HG02623 (cell line): Measurements from ENCODE around the gene KRT79.

ENCODE experiments used
- ATAC-seq: cut with Tn5 transposase; IDR thresholded peaks from one replicate; pipeline ENCODE4 v1.9.1; 2021; ENCODE audit warnings: moderate library complexity; ENCODE audit not compliant: unreplicated experiment

KRT79 gene

DNA sequence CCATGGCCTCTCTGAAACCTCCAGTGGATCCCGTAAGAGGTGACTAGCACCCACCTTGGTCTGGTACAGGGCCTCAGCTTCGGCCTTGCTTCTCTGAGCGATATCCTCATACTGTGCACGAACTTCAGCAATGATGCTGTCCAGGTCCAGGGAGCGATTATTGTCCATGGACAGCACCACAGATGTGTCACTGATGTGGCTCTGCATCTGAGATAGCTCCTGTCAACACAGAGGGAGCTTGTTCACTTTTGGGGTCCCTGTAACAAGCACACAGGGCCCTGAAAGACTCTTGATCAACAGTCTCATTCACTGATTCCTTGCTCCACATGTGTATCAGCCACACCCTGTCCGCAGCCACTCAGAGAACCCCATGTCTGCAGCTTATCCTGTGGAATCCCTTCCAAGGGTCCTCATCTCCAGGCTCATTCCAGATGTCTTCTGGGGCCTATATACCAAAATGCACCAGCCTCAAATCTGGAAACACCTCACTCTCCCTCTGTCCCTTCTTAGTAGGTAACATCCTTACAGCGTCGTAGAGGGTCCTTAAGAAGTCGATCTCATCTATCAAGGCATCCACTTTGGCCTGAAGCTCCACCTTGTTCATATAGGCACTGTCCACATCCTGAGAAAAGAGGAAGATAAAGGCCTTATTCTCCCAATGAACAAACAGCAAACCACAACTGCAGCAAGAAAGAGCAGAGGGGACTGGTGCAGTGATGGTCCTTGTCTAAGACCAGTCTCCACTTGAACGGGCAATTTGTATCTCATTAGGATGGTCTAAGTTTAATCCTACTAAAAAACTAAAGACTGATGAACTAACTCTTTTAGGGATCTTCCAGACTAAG is 41.7 kb downstream of the KRT79 start:
- ATAC-seq, result no peak

DNA sequence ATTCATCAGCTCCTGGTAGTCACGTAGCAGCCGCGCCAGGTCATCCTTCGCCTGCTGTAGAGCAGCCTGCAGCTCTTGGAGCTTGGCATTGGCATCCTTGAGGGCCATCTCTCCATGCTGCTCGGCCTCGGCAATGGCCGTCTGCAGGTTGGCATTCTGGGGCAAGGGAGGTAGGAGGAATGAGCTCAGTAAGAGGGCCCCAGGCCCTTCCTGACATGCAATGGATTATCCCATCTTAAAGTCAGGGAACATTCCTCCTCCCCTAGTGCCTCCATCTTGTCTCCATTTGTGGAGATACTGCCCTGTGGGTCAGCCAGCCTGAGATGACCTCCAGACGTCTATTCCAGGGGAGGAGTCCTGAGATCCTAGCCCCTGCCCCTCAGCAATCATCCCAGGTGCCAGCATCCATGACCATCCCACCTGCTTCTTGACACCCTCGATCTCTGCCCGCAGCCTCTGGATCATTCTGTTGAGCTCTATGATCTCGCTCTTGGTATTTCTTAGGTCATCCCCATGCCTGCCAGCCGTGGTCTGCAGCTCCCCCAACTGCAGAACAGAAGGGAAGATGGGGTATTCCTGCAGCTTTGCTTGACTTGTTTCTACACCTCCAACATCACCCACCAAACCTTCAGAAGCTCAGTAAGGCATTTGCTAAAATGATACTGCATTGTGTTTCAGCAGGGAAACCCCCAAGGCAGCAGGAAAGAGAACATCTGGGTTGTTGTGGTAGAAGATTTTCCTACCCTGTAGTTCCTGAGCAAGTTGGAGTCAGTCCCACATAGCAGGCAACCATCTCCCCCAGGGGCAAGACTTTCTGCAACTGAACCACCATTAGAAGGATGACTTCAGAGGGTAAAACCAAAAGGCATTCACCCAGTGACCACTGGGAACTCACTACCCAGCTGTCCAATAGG is 42.6 kb downstream of the KRT79 start:
- ATAC-seq, result no peak

DNA sequence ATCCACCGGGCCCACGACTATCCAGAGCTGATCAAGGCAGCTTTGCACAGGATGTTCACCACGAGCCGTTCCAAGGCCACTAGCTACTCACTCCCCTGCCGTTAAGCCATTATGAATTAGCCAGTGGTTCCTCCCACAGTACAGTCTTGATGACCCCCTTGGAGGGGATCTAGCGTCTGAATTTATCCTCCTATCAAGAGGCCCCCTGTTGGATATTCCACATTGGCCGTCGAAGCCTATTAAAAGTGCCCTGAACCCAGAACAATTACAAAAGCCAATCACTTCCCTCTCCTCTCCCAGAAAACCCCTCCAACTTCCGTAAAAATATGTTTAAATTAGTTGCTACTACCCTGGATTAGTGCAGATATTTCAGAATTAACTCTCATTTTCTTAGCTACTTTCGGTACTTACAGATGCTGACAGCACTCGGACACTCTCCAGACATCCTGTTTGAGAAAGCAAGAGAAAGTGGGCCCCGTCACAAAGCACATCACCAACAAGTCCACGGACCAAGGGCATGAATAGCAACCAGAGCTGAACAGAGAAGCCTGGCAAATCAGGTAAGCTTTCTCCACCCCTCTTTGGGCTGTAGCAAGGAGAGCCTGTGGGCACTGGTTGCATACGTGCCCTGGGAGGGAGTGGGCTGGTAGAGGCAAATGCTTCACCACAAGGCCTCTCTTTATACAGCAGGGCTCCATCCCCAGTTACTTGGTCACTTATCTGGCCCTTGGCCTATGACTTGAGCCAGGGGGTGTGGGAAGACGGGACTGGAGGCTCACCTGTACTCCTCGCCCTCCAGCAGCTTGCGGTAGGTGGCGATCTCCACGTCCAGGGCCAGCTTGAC is 43.5 kb downstream of the KRT79 start:
- ATAC-seq, result no peak

DNA sequence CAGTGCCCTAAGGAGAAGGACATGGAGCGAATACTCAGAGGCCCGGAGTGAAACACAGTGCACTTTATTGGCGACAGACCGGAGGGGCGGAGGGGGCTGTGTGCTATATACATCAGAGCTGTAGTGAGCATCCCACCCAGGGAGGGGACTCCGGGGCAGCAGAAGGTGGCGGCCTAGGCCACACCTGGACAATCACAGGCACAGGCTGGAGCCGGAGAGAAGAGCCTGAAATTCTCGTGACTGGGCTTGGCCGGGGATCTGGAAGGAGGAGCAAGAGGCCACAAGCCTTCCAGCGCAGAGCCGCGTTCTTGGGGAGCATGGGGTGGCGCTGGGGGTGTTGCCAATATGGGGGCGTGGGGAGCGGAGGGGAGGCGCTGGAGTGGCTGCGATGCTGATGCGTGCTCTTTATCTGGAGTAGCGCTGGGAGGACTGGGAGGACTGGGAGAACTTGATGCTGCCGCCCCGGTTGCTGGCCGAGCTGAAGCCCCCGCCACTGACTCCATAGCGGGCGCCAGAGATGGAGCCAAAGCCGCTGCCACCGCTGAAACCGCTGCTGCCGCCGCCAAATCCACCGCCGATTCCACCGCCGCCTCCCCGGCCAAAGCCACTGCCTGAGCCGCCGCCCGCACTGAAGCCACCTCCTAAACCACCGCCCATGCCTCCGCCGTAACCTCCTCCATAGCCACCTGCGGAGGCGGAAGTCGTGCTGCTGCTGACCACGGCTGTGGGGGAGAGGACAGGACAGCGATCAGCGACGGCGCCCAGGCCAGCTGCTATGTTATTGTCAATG is 44.3 kb downstream of the KRT79 start:
- ATAC-seq, result no peak

DNA sequence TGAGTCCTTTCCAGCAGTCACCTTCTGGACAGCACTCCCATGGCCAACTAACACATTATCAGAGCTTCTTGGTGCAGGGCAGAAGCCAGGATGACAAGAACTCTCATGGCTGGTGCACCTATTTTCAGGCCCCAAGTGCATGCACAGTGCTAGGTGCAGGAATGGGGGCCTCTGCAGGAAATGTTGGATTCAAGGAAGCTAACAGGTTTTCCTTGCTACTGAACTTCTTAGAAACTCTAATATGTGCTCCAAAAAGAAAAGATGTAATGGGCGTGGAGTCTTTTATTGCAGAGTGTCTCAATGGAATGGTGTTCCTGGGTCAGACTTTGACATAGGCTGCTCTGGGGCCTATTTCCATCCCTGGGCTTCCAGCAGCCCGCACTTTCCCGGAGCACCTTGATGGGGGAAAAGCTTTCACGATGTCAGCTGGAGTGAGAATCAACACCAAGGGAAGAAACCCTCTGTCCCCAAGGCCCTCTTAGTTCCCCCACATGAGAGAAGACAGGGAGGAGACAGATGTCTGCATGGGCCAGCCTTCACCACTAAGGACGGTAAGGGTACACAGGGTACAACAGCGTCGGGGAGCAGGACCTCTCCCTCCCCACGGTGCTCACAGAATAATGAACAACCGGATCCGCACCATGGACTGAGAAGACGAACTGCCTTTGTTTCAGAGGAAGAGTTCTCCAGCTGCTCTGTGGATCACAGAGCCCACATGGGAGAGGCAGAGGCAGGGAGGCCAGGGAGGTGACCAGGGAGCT is 45.1 kb downstream of the KRT79 start:
- no peak for ATAC-seq

DNA sequence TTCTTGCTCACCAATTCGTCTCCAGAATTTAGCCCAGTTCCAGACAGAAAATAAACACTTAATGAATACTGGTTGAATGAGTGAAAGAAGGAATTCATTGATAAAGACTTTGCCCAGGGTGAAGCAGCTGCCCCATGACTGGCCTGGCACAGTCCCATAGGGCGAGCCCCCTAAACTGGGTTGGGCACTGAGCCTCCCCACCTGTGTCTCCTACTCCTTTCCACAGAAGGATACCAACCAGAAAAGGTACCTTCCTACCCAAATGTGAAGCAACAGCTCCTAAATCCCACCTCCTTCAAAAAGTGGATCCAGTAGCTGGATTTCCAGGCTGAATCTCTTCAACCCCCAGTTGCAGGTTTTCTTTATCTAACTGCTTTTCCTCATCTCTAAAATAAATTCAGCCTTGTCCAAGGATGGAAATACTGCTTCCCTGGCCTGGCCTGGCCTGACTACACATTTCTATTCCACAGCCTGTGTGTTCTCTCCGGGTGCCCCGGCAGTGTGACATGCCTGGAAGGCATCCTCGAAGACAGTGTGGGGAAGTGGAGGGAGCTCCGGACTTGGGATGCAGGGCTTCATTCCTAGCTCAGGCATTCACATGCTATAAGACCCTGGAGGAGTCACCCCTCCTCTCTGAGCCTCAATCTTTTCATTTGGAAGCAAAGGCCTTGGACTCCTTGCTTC is 45.8 kb downstream of the KRT79 start:
- ATAC-seq, result no peak

DNA sequence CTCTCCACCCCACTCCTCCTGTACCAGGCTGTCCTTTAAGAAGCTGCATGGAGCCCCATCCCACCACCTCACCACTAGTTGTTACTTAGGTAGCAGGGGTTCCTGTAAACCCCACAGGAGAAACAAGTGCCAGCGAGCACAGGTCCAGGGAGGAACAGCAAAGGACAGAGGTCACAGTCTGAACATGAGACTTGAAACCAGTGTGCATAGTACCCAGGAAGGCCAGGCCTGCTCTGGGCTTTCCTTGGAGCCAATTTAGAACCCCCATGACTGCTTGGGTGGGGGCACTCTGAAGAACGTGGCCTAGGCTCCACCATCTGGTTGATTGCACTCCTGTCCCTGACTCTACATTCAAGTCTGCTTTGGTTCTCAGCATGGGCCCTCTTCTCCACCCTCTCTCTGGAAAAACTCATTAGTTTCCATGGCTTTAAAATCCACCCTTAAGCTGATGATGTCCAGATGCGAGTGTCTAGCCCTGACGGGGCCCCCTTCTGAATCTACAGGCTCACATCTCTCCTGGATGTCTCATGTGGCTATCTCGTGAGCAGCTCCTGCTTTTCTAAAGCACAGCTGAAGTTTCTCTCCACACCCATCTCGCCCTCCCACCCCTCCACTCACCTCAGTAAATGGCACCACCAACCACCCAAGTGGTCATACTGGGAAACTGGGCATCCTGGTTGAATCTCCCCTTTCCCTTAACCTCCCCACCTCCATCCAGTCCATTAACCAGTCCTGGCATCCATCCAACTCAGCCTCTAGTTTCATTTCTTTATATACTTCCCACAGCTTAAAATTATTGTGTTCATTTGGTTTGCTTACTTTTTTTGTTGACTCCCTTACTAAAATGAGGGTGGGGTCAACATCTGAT is 46.6 kb downstream of the KRT79 start:
- ATAC-seq, result no peak

DNA sequence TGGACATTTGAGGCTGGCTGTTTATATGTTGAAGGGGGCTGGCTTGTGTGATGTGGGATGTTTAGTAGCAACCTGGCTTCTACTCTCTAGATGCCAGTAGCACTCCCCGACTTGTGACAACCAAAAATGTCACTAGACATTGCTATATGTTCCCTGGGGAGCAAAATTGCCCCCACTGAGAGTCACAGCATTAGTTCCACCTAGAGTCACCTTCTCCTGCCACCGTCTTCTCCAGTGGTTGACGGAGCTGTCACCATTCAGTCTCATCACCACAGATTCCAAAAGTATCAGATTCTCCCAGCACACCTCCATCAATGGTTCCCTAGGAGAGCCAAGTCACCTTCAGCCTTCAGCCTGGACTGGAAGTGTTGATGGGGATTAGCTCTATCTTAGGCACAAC is 49.2 kb downstream of the KRT79 start:
- ATAC-seq, result no peak

DNA sequence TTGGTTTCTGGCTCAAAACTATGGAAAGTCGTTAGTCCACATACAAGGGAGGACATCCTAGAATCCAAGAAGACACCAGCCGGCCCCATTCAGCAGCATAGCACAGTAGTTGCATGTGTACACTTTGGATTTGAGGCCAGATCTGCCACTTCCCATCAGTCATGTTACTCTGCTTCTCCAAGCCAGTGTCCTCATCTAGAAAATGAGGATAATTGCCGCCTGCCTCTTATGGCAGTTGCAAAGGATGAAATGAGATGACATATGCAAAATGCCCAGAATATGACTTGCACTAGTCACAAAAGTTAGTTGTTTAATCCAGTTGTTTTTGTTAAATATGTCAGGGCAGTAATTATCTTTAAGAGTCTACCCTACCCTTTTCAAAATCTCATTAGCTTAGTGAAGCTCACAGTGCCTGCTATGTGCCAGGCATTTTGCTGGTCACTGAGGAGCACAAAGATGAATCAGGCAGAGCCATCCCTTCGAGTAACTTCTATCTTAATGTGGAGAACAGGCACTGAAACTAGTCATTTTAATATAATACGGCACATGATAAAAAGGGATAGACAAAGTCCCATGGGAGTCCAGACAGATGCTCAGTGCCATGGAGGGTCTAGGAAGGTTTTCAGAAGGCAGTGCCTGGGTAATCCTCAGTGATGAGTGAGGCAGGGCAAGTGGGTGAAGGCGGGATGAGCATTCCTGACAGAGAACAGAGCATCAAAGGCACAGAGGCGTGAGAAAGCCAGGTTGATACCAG is 50.4 kb downstream of the KRT79 start:
- ATAC-seq, result no peak

DNA sequence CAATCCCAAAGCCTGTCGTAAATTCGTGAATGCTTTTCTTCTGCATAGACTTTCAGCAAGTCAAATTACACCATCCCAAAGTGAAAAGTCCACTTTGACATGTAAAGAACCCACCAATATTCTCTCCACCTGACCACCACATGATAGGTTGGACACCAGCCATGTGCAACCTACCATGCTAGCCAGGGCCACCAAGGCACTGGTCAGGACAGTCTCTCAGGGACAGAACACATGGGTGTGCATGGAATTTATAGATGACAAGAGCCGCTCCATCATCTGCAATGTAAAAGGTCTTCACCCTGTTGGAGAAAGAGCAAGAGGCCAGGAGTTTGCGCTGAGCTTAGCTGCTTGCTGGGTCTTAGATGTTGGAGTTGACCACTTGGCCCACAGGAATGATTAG is 51.6 kb downstream of the KRT79 start:
- ATAC-seq, result no peak

DNA sequence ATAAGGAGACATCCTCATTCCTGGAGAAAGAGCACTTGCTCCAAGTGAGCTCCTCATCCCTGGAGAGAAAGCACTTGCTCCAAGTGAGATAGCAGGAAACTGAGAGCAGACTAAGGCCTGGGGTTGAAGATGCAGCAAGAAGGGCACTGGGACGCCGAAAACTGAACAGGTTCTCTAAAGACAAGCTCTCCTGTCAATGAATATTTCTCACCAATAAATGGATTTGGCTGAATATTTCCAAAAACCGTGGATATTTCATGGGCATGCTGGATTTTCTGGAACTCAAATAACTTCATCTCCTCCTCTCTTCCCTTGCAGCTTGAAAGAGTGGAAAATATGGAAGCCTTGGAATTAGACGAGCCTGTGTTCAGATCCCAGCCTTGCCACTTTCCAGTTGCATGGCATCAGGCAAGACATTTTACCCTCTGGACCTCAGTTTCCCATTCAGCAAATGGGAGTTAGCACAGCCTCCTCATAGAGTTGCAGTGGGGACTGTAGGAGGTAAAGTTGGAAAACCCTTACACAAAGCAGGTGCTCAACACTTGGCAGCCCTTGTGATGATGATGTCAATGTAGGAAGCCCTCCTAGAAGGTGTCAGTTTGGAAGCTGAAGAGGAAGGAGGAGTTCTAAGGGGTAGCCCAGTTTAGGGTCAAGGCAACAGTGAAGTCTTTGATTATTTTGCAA is 52.6 kb downstream of the KRT79 start:
- no peak for ATAC-seq

DNA sequence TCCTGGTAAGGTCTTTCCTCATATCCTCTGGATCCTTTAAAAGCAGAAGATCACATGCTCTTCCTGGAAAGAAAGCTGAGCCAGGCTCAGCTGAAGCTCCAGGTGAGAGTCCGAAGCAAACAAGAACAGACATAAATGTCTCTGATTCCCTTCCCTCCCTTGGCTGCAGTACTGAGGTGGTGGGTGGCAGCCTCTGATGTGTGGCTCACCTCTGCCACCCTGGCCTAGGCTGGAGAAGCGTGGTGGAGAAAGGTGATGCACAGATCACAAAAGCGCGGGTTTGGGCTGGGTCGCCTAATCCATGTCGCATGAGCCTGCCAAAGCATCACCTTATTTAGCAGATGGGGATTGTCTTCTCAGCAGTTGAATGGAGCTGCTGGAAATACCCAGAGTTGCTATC is 54.2 kb downstream of the KRT79 start:
- no peak for ATAC-seq

DNA sequence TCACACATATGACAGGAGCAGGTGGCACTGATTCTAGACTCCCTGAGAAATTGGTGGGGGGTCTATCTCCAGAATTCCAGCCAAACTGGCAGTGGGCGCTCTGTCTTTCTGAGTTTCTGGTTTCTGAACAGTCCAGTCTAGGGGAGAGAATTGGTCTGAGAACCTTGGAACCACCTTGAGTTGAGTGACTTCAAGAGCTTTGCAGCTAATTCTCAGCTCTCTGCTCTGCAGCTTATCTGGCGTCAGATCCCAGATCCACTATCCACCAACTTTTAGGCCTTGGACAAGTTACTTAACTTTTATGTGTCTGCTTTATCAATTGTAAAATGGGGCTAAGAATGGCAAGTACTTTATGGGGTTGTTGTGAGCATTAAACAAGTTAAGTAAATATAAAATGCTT is 55.3 kb downstream of the KRT79 start:
- no peak for ATAC-seq

DNA sequence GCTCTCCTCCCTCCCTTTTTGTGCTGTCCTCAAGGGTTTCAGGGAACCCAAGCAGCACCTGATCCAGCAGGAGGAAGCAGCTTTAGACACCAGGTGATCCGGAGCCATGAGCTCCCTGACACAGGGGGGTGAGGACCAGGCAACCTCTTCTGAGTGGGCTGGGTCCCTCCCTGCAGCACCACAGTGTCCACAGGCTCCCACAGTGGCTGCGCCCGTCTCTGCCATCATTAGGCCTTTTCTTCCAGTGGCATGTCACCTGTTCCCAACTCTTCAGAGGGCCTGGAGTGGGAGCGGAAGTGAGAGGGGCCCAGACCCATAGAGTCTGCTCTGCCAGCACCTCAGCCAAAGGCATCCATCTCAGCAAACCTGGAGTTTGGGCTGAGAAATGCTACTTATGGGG is 56.5 kb downstream of the KRT79 start:
- no peak for ATAC-seq

DNA sequence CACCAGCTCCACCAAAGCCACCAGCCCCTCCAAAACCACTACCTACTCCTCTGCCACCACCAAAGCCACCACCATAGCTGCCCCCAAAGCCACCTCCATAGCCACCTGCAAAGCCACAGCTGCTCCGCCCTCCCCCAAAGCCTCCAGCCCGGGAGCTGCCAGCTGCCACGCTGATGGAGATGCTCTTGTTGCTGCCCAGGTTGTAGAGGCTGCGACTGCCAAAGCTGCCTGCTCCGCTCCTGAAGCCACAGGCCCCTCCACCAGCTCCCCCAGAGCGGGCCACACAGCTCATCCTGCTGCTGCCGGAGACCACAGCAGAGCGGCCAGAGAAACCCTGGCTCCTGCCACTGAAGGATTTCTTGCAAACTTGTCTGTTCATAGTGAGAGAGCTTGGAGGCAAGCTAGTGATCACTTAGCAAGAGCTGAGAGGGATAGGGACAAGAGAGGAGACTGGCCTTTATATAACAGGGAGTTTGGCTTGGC is 57.2 kb downstream of the KRT79 start, which contains the start of gene KRT76:
TSS of gene KRT76 (minus strand) at position 433 of the 483 bp plus-strand sequence. CDS start at position 379, 54 bp downstream.
- ATAC-seq, result no peak

DNA sequence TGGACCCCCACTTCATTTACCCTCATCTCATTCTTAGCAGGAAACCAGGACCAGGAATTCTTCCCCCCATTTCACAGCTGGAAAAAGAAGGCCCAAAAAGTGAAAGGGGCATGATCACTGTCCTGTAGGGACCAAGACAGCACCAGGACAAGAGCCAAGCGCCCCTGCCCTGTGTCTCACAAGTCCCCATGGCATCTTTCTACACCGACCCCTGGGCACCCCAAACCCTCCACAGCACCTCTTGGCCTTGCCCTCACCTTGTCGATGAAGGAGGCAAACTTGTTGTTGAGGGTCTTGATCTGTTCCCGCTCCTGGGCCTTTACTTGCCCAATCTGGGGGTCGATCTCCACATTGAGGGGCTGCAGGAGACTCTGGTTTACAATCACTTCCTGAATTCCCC is 57.7 kb downstream of the KRT79 start:
- ATAC-seq, result no peak
